ENCODE measurements around the gene HSD17B12.
"Not testable (repeated sequence)": the region's sequence is repeated elsewhere in the genome, so short reads cannot be mapped to it uniquely, and the experiment has no call there.

HSD17B12 gene

DNA sequence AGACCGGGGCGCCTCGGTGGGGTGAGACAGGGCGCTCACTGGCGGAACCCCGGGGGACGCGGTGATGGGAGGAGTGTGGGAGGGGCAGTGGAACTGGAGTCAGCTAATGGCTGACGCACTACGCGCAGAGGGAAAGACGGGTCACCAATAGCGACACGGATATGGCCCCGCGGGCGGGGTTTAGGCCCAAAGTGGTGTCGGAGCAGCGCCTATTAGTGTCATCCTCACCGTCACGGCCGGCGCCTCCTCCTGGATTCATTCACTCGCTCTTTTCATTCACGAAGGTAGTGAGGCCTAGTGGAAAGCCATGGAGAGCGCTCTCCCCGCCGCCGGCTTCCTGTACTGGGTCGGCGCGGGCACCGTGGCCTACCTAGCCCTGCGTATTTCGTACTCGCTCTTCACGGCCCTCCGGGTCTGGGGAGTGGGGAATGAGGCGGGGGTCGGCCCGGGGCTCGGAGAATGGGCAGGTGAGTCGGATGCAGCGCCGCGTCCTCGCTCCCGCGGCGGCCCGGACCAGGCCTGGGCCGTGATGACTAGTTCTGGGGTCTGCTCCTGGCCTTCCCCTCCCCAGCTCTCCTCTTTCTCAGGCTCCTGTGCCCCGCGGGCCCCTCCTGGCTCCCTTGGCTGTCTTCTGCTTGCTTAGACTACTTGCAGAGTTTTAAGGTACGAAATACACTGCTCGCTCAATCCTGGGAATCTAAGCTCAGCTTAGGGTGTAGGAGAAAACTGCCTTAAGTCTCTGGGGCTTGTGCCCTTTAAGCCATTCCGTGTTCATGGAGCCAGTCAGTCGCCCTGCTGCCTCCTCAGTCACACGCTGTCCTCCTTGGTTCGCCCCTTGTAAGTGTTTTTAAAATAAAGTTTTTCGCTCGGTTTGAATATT is at the start of gene HSD17B12:
TSS of gene HSD17B12 (plus strand) at position 218 of the 880 bp plus-strand sequence. CDS start at position 308, 90 bp downstream.
- DNase-seq (ENCODE audit: low read depth in 3 of 3, low spot score in 1 of 3): peak; percentile 91 to 94 (median 94)

DNA sequence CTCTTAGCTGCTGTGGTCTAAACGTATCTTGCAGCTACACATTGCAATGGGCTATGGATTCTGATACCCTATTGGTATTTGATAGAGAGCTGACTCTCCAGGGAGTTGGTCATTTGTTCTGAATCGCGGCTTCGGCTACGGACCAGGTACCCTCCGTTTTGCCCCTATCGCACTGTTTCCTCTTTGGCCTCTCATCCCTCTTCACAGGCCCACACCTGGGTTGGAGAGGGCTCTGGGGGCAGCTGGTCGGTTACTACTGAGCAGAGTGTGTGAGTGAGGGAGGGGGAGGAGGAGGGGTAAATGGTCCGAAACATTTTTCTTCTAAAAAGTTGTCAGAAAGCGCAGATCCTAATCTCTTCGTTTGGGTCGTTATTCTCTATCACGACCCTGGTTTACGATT is 48.8 kb upstream of the HSD17B12 start:
- no peak for DNase-seq (ENCODE audit: low read depth in 3 of 3, low spot score in 1 of 3)

DNA sequence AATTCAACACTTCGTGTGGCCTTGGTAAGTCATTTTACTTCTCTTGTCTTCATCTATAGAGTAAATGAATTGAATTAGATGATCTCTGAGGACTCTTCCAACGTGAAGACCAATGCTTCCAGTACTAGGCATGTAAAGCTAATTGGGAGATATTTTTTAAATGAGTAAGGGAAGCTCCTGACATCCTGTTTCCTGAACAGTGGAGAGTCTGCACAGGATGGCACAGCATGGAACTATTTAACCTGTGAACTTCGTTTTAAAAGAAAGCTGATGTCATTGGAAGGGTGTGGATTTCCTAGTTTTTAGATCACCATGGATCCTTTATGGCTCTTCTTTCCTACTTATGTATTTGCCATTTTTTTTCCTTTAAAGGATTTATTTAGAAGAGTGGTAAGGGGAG is 48.4 kb upstream of the HSD17B12 start:
- no peak for DNase-seq (ENCODE audit: low read depth in 3 of 3, low spot score in 1 of 3)

DNA sequence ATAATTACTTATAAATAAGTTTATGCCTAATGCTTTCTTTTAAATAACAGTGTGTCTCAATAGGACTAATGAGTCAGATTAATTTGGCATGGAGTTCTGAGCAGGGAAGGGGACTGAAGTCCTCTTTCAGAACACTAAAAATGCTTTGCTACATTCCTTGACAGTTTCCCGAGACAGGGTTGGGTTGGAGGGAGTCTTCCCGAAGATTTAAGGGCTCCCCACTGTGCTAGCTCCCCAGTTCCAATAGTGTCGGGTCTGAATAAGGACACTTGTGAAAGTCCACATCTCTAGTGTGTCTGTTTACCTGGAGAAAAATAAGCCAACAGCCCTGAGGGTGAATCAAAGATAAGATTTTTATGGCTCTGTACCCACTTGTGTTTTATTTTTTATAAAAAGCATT is 41.8 kb upstream of the HSD17B12 start:
- no peak for DNase-seq (ENCODE audit: low read depth in 3 of 3, low spot score in 1 of 3)

DNA sequence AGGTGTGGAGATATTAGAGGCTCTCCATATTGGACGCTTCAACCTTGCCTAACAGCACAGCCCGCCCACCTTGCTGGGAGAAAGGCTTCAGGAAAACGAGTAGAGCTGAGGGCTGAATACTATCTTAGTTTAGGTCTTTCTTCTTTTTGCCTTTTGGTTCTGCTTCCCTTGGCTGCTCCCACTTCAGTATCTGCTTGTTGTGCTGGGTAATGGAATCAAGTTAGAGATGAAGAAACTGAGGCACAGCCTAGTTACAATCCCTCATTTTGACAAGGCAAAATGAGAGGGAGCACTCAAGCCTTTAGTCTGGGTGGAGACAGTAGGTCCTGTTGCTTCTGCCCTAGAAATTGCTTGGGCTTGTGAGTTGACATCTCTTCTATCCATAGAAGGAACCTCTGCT is 41.3 kb upstream of the HSD17B12 start:
- DNase-seq (ENCODE audit: low read depth in 3 of 3, low spot score in 1 of 3): no peak

DNA sequence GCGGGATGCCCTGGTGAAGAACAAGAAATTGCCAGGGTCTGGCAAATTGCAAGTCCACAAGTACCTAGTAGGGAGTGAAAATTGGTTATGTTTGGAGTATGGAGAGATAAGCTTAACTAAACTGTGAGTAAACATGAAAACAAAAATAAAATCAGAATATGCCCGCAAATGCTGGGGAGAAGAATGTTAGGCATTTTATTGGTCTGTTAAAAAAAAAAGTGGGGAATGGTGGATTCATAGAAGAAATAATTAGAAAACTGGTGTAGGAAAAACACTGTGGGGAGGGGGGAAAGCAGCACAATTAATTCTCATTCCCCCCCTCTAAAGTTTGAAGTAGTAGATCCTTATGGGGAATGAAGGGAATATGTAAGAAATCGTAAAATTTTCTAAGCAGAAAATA is 40.6 kb upstream of the HSD17B12 start:
- no peak for DNase-seq (ENCODE audit: low read depth in 3 of 3, low spot score in 1 of 3)

DNA sequence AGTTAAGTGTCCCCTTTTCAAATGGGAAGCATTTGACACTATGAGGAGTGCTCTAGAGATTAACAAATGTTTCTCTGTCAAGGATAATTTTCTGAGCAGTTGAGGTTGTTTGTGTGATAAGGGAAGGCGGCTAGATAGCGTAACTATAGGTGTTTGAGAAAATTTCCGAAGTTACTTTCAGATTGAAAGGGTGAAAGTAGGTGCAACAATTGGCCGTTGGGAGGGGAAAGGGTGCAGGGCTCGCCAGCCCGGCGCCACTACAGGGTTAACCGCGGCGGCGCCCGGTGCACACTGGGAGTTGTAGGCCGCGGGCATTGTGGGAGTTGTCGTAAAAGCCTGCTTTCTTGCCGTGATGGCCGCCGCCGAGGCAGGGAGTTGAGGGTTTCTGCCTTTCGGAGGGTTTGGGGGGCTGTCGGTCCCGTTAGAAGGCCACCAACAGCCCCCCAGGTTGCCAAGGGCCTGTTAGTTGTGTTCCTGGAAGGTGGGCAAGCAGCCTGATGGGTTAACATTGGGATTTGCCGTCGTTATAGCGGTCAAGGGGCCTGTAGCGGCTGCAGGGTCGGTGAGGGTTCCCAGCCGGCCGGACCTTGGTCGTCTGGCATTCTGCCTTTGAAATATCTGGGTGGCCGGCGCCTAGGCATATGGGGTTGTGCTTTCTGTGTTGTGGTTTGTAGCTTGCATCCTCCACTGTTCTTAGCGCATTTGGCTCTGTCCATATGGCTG is 36.5 kb upstream of the HSD17B12 start:
- peak; percentile 57 to 70 (median 70) for DNase-seq (ENCODE audit: low read depth in 3 of 3, low spot score in 1 of 3)

DNA sequence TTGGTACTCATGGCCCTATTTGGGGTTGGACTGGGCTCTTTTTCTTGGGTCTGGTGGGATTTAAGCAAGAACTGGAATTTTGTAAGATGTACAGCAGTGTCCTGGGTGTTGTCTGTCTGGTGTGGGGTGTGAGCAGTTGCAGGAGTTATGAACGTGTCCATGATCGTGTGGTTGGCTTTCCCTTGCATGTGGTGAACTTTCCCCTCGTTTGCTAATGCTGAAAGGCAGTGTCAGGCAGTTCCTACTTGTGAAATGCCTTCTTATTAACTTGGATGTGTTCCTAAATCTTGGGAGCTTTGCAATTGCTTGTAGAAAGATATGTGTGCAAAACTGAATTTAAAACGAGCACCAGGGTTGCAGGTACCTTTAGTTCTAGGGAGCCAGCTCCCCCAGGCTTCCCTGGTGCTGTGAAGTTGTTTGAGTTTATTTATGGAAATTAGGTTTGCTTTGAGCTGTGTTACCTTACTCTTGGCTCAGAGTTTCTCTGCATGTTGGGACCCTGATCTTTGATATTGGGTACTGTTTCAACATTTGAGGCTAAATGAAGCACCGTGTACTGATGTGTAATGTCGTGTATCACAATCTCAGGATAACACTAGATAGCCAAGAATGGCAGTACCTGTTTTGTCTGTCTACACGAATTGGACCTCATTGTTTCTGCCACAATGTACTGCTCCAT is 35.8 kb upstream of the HSD17B12 start:
- DNase-seq (ENCODE audit: low read depth in 3 of 3, low spot score in 1 of 3): no peak

DNA sequence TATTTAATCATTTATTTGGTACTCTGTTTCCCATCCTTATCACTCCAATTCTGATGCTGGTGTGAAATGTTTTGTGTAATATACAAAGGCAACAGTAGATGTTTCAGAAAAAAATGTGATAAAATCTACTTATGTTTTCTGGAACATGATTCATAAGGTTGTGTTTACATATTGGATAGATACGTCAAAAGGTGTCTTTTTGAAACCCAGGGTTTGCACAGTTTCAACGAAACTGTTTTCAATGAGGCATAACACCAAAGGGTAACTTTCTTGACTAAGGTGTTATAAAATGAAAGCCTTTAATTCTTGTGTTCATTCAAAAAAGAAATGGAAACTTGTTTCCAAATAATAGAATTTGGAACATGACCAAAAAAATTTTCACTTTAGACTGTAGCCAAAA is 33.8 kb upstream of the HSD17B12 start:
- no peak for DNase-seq (ENCODE audit: low read depth in 3 of 3, low spot score in 1 of 3)

DNA sequence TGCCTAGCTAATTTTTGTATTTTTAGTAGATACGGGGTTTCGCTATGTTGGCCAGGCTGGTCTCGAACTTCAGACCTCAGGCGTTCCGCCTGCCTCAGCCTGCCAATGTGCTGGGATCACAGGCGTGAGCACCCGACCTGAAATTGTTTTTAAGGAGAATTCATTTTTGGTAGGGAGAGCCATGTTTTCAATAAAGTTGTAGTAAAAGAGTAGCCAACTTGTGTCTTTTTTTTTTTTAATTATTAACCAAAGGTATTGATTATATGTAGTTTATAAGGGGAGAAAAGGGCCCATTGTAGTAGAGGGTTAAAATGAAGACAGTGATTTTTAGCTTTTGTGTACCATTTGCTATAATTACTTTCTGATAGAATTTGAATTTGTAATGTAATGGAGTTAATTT is 31.6 kb upstream of the HSD17B12 start:
- DNase-seq (ENCODE audit: low read depth in 3 of 3, low spot score in 1 of 3): no peak

DNA sequence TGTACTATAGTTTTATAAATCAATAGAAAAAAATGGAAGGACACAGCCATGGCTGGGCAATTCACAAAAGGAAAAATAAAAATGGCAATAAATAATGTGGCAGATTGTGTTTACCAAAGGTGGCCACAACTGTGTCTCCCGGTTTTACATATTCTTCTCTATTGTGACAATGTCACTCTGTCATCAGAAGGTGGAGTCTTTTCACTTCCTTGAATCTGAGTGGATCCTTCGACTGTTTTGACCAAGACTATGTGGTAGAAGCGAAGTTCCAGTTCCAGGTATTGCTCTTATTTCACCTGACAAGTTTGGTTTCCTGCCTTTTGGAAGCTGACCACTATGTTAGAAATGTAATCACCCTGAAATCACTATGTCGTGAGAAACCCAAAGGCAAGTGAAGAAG is 31.0 kb upstream of the HSD17B12 start:
- DNase-seq (ENCODE audit: low read depth in 3 of 3, low spot score in 1 of 3): no peak

DNA sequence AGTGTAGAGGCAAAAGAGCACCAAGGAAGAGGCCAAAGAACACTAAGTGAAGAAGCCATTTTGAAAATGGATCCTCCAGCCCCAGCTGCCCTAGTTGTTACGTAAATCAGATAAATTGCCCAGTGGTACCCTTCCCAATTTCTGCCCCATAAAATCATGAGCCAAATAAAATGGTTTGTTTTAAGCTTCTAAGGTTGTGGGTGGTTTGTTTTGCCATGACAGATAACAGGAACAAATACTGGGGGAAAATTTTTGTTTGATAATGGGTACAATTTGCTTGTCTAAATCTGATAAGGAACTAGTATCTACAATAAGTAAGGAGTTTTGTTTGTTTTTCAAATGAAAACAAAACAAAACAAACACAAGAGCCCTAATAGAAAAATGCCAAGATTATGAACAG is 30.6 kb upstream of the HSD17B12 start:
- DNase-seq (ENCODE audit: low read depth in 3 of 3, low spot score in 1 of 3): no peak

DNA sequence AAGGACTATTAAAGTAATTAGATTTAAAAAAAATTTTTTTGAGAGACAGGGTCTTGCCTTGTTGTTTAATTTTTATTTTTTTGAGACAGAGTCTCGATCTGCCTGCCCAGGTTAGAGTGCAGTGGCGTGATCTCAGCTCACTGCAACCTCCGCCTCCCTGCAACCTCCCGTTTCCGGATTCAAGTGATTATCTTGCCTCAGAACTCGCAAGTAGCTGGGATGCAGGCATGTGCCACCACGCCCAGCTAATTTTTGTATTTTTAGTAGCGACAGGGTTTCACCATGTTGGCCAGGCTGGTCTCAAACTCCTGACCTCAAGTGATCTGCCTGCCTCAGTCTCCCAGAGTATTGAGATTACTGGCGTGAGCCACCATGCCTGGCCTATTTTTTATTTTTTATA is 17.5 kb upstream of the HSD17B12 start:
- not testable (repeated sequence) for DNase-seq (ENCODE audit: low read depth in 3 of 3, low spot score in 1 of 3)

DNA sequence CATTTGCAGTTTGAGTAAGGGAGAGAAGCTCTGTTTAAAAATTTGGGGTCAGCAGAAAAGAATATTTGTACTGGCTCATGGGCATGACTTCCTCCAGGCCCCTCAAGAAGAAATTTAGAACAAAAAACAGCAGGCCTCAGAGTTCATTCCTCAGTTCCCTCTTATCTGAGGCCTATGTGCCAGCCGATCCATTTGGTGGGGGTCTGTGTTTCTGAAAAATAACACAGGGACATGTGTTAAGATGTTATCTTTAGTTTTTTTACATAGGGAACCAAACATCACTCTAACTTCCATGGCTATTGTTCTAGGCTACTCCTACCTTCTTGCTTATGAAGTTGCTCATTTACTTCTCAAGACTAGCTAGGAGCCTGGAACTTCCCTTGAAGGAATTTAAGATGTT is 16.2 kb upstream of the HSD17B12 start:
- DNase-seq (ENCODE audit: low read depth in 3 of 3, low spot score in 1 of 3): no peak

DNA sequence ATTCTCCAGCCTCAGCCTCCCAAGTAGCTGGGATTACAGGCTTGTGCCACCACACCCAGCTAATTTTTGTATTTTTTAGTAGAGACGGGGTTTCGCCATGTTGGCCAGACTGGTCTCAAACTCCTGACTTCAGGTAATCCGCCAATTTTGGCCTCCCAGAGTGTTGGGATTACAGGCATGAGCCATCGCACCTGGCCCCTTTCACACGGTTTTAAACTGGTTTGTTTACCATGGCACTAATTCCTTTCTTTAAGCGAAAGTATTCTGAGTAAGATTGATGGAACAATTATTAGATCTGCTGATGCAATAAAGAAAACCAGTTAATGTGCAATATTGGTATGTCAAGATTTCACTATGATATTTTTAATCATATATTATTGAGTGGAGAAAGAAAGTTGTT is 9.3 kb upstream of the HSD17B12 start:
- not testable (repeated sequence) for DNase-seq (ENCODE audit: low read depth in 3 of 3, low spot score in 1 of 3)

DNA sequence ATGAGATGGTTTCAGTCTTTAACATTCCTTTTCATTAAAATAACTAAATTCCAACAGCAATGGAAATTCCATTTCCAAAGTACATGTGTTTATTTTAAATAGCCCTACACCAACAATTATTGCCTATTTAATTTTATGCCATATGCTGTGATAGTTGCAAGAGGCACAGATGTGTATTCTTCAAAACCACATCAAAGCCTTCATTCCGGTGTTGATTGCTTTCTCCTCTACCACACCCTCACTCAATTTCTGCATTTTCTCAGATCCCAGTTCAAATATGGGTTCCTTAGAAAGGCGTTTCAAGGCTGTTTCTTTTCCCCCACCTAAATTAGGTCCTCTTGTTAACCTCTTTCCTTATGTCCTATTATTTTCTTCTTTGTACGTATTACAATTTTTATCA is 6.0 kb upstream of the HSD17B12 start:
- DNase-seq (ENCODE audit: low read depth in 3 of 3, low spot score in 1 of 3): no peak

DNA sequence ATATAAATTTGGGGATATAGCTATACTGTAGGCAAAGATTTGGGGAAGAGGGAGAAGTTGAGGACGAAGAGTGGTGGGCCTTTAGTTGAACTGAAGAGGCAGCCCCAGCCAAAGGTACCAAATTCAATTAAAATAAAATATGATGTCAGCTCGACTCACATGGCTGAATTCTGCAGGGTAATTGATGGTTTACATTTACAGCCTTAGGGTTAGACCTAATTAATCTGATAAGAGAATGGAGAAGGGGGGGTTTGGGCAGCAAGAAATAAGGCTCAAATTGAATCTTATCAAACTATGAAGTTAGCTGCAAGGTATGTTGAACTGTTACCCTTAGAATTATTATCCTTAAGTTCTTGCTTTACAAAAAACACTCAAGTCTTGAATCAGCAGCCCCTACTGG is 3.6 kb upstream of the HSD17B12 start:
- DNase-seq (ENCODE audit: low read depth in 3 of 3, low spot score in 1 of 3): no peak

DNA sequence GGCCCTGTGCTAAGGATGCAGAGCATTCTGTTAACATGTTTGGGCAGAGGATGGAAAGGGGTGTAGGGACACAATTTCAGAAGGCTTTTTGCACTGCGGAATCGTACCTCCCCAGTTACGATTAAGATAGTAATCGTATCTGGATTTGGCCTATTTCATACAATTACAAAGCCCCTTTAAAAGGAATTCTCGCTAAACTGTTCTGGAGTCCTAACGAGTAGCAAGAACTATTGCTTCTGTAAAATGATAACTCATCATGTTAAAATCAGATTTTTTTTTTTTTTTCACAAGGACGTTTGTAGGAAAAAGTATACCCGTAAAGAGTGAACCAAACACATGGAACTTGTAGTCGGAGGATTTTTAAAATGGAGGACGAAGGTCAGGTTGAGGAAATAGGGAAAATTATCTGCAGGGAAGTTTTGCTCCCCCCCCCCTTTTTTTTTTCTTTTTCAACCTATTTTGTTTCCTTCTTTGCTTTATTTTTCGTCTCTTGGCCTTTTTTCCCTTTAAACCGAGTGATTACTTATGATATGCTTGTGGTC is 934 bp downstream of the HSD17B12 start:
- no peak for DNase-seq (ENCODE audit: low read depth in 3 of 3, low spot score in 1 of 3)

DNA sequence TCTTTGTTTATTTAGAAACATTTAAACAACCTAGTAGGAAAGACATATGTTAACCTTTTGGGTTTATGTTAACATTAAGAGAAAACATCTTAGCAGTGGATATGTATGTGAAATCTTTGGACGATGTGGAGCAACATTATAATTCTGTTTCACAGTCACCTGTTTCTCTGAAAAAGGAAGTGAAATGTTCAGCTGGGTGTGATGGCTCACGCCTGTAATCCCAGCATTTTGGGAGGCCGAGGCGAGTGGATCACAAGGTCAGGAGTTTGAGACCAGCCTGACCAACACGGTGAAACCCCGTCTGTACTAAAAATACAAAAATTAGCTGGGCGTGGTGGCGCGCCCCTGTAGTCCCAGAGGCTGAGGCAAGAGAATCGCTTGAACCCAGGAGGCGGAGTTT is 1.5 kb downstream of the HSD17B12 start:
- DNase-seq (ENCODE audit: low read depth in 3 of 3, low spot score in 1 of 3): not testable (repeated sequence)

DNA sequence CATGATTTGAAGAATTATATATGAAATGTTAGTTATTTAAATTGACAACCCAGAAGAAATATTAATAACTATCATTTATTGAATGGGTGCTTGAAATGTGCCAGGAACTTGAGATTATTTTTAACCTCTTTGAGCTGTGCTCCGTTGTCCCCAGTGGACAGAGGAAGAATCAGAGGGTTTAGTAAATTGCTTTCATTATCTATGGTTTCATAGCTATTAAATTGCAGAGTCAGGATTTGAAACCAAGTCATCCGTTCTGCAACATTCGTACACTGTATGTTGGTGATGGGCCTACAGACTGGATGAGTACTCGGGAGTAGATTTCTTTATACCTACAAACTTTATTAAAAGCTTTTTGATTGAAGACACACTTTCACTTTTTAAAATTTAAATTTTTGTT is 4.9 kb downstream of the HSD17B12 start:
- no peak for DNase-seq (ENCODE audit: low read depth in 3 of 3, low spot score in 1 of 3)

DNA sequence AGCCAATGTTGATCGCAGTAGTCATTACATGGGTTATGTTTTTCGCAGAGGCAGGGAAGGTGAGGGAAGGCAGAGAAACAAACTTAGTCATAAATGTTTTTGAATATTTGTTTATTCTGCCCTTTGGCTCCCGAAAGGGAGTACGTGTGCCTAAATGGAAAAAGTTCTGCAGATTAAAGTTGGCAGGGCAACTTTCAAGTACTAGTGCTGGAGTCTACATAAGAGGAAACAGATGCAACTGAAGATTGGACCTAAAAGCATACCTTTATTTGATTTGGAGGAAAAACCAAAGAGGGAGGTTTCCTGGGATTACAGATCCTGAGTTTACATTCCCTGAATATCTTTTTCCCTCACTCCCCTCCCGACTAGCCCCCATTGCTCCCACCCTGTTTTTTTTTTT is 5.7 kb downstream of the HSD17B12 start:
- no peak for DNase-seq (ENCODE audit: low read depth in 3 of 3, low spot score in 1 of 3)
